ENCODE results near the gene BCL11A. TPM values are rescaled to one million over a fixed set of nuclear protein-coding genes. Genes with fewer than 3 reads are reported as not detected.

Gene BCL11A
- total RNA-seq, 1 donor from 2014 or later = 46.2 TPM

DNA sequence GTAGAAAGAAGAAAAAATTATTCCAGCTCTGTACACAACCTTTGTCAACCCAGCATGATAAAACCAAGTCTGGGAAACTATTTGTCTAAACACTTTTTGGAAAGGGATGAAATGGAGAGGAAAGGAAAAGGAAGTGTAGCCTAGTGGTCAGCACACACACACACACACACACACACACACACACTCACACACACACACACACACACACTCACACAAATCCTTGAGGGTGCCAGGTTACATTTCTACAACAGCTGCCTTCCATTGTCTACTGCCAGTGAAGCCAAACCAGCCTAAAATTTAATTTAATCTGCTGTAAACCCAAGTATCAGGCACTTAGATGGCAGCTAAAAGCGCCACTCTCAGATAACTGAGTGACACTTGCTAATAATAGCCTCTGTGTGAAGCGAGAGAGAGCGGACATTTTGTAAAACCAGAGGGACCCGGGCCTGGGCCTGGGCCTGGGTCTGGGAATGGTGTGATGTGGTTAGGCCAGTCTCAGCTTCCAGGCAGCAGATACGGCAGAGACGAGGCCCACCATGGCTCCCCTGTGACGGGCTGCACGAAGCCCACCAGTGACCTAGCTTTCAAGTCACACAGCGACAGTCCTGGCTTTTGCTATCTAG is 32.4 kb downstream of the BCL11A start:
- peaks cover 22% of the 10 kb centered on the region for H3K4me1 Mint-ChIP-seq (ENCODE audit: low read depth)
- H3K36me3 Mint-ChIP-seq (ENCODE audit: insufficient read depth) = peaks cover 10% of the 10 kb centered on the region
- no peak overlapping the region for H3K4me3 Mint-ChIP-seq (ENCODE audit: low read depth)
- H3K27ac Mint-ChIP-seq = no peak overlapping the region
- peaks cover 4% of the 10 kb centered on the region for H3K27me3 Mint-ChIP-seq
- TF ChIP-seq, protein P1, sequence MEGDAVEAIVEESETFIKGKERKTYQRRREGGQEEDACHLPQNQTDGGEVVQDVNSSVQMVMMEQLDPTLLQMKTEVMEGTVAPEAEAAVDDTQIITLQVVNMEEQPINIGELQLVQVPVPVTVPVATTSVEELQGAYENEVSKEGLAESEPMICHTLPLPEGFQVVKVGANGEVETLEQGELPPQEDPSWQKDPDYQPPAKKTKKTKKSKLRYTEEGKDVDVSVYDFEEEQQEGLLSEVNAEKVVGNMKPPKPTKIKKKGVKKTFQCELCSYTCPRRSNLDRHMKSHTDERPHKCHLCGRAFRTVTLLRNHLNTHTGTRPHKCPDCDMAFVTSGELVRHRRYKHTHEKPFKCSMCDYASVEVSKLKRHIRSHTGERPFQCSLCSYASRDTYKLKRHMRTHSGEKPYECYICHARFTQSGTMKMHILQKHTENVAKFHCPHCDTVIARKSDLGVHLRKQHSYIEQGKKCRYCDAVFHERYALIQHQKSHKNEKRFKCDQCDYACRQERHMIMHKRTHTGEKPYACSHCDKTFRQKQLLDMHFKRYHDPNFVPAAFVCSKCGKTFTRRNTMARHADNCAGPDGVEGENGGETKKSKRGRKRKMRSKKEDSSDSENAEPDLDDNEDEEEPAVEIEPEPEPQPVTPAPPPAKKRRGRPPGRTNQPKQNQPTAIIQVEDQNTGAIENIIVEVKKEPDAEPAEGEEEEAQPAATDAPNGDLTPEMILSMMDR (IDR thresholded peaks at IDR 0.05; ENCODE audit: unreplicated experiment) = no peak
- H3K9me3 Mint-ChIP-seq (ENCODE audit: low read depth) = no peaks in the 10 kb centered on the region
- no peak for DNase-seq (ENCODE audit: low spot score, unreplicated experiment)

DNA sequence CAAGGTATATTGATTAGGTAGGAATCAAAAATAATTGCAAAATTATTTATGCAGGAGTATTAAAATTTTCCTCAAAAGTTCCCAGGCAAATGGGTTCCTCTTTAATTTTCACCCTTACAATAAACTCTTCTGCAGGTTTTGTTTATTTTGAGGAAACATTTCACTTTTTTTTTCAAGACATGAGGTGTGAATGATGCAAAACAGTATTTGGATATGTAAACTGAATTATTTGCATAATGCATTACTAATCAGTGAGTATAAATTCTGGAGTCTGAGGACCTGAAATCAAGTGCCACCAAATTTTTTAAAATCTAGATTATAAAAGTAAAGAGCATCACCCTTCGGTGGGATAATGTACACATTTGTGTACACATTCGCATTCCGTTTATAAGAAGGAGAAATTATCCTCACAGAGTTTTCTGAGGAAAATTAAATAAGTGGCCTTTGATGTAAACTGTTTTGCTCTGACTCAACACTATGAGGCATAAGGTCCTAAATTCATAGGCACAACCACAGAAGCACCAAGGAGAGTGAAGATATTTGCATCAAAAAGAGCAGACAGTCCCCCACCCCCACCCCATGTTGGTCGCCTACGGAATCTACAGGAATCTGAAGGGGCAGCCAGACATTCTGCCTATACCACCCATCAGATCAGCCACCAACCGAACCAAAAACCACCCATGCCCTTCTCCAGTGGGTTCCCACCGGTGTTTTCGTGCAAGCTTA is 33.1 kb downstream of the BCL11A start:
- no peak for DNase-seq (ENCODE audit: low spot score, unreplicated experiment)
- peaks cover 10% of the 10 kb centered on the region for H3K36me3 Mint-ChIP-seq (ENCODE audit: insufficient read depth)
- TF ChIP-seq, protein P1 (IDR thresholded peaks at IDR 0.05; ENCODE audit: unreplicated experiment) = no peak
- H3K27me3 Mint-ChIP-seq = peaks cover 4% of the 10 kb centered on the region
- H3K4me3 Mint-ChIP-seq (ENCODE audit: low read depth) = no peak overlapping the region
- H3K4me1 Mint-ChIP-seq (ENCODE audit: low read depth) = peaks cover 22% of the 10 kb centered on the region
- H3K9me3 Mint-ChIP-seq (ENCODE audit: low read depth) = no peaks in the 10 kb centered on the region
- no peak overlapping the region for H3K27ac Mint-ChIP-seq

DNA sequence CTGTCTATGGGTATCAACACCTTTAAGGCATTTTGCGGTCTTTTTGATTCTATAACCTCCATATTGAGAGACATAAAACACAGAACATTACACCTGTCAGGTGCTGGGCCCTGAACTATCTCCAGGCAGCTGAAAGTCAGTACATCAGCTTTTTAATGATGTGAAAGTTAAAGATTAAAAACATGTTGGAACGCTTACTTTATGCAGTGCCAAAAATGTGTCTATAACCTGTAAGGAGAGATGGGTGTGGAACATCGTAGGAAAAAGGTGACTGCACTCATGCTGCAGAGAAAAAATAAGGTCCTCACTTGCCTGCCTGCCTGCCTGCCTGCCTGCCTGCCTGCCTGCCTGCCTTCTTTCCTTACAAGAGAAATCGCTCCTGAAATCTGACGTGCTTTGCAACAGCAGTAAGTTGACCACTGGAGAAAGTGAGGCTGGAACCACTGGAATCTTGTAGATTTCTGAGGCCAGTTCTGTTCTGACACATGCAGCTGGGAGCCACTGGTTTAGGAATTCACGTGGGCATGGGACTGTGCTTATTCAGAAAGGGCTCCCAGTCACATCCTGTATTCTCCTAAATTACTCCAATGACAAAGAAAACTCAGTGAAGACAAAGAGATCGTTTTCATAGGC is 34.1 kb downstream of the BCL11A start:
- TF ChIP-seq, protein P1 (IDR thresholded peaks at IDR 0.05; ENCODE audit: unreplicated experiment) = no peak
- no peak overlapping the region for H3K4me3 Mint-ChIP-seq (ENCODE audit: low read depth)
- peaks cover 29% of the 10 kb centered on the region for H3K4me1 Mint-ChIP-seq (ENCODE audit: low read depth)
- H3K27ac Mint-ChIP-seq = no peak overlapping the region
- peaks cover 9% of the 10 kb centered on the region for H3K36me3 Mint-ChIP-seq (ENCODE audit: insufficient read depth)
- no peaks in the 10 kb centered on the region for H3K9me3 Mint-ChIP-seq (ENCODE audit: low read depth)
- DNase-seq (ENCODE audit: low spot score, unreplicated experiment) = no peak
- peaks cover 4% of the 10 kb centered on the region for H3K27me3 Mint-ChIP-seq

DNA sequence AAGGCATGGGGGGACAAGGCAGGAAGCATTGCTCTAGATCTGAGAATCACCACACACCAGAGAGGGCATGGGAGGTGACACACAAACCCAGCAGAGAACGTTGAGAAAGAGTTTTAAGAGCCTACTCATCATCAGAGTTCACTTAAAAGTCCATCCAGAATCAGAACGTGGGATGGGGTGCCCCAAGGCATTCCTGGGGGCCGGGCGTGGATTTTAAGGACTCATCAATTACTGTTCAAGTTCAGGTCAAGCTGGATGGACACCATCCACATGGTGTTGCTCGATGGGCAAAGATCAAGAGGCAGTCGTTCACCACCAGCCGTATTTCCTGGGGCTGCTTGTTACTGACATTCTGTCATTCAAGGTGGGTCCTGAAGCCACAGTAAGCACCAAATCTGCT is 34.9 kb downstream of the BCL11A start:
- H3K4me1 Mint-ChIP-seq (ENCODE audit: low read depth) = peaks cover 24% of the 10 kb centered on the region
- TF ChIP-seq, protein P1 (IDR thresholded peaks at IDR 0.05; ENCODE audit: unreplicated experiment) = no peak
- H3K27me3 Mint-ChIP-seq = peaks cover 5% of the 10 kb centered on the region
- H3K4me3 Mint-ChIP-seq (ENCODE audit: low read depth) = no peak overlapping the region
- DNase-seq (ENCODE audit: low spot score, unreplicated experiment) = no peak
- no peak overlapping the region for H3K27ac Mint-ChIP-seq
- H3K9me3 Mint-ChIP-seq (ENCODE audit: low read depth) = no peaks in the 10 kb centered on the region
- H3K36me3 Mint-ChIP-seq (ENCODE audit: insufficient read depth) = peaks cover 9% of the 10 kb centered on the region

DNA sequence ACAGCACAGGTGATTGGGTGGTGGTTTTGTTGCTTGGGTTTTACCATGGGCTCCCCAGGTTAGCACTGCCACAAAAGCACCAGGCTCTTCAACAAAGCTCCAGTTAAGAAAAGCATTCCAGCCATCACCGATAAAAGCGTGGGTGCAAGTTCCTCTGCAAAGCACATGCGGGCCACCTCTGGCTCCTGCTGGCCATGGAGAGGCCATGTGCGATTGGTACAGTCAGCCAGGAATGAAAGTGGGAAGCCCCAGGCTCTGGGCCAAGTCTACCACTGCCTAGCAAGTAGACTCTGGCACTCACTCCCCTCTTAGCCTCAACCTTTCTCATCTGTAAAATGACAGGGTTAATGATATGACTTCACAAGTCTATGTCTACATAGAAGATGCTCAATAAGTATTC is 36.0 kb downstream of the BCL11A start:
- Mint-ChIP-seq H3K27me3 (peaks cover 7% of the 10 kb centered on the region), H3K9me3 (ENCODE audit: low read depth) (no peaks in the 10 kb centered on the region), H3K4me1 (ENCODE audit: low read depth) (peaks cover 20% of the 10 kb centered on the region), H3K4me3 (ENCODE audit: low read depth) (no peak overlapping the region), H3K36me3 (ENCODE audit: insufficient read depth) (peaks cover 11% of the 10 kb centered on the region), H3K27ac (no peak overlapping the region)
- DNase-seq (ENCODE audit: low spot score, unreplicated experiment) = no peak
- TF ChIP-seq, protein P1 (IDR thresholded peaks at IDR 0.05; ENCODE audit: unreplicated experiment) = no peak

Data from progenitor cell of endocrine pancreas (in vitro differentiated cells).